NOMO-1 treated with DMSO at 0.1 percent for 48 hours (cell line): Measurements from ENCODE around the gene MRPL20.
"Not testable (repeated sequence)": the region's sequence is repeated elsewhere in the genome, so short reads cannot be mapped to it uniquely, and the experiment has no call there.

ENCODE experiments used
- DNase-seq: peaks from one replicate; lab custom pipeline; 2025; ENCODE audit not compliant: unreplicated experiment; lab: John Stamatoyannopoulos, UW

MRPL20 gene

GRCh38 chr1:1390675-1391074 lies 16.4 kb downstream of the MRPL20 start:
- DNase-seq = no peak

GRCh38 chr1:1388078-1388472 lies 19.0 kb downstream of the MRPL20 start:
- DNase-seq = no peak

DNA sequence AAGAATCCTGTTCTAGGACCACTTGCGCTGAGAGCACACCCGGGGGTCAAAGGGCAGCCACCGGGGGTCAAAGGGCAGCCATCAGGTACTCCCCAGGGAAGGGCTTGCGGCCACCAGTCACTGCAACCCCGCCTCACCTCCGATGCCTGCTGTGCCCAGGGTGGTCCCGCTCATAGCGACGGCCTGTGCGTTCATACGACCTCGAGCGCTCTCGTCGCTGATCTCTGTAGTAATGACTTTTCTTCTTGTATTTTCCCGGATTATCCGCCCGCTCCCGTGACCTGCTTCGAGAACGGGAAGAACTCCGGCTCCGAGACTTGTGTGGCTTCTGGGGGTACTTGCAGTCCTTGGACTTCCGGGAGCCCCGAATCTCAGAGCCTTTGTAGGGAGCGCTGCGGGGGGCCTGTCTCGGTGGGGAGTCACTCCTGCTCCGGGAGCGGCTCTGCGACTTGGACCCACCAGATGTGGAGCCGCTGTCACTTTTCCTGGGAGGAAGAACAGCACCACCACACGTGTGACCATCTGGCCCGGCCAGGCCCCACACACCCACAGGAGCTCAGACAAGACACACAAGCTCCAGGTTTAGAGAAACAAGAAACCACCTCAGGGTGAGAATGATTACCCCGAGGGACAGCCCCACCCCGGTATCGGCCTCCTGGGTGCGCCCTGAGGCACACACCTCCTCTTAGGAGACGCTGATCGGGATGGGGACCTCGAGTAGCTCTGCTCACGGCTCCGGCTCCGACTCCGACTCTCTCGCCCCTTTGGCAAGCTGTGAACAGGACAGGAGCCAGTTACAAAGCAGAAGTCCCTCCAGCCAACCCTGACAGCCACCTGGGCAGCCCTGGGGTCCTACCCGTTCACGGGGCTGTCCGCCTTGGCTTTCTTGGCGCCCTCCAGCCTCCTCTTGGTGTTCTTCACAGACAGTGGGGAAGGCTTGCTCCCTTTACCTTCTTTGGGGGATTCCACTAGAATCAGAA lies 19.7 kb downstream of the MRPL20 start:
- no peak for DNase-seq

DNA sequence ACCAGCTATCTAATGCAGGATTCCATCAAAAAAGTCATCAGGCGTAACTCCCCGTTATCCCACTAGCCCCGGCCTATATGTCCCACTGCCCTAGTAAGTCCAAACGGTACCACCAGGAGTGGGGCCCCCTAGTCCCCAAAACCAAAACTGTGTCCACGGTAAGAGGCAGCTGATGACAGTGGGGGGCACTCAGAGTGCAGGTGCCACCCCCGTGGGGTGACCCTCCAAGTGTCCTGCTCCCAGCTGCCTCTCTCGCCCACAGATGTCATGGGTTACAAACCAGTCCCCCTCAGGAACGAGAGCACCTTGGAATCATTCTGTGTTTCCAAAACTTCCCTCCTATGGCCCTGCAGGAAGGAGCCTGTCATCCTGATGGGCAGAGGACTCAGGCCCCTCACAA lies 21.2 kb downstream of the MRPL20 start:
- no peak for DNase-seq

DNA sequence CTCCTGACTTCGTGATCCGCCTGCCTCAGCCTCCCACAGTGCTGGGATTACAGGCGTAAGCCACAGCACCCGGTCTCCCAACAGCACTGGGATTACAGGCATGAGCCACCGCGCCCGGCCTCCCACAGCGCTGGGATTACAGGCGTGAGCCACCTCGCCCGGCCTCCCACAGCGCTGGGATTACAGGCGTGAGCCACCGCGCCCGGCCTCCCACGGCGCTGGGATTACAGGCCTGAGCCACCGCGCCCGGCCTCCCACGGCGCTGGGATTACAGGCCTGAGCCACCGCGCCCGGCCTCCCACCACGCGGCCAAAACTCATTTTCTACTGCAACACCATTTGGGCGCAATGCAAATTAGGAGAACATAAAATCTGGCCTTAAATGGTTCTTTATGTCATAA lies 21.8 kb downstream of the MRPL20 start:
- not testable (repeated sequence) for DNase-seq

GRCh38 chr1:1381294-1381693 lies 25.8 kb downstream of the MRPL20 start:
- no peak for DNase-seq

DNA sequence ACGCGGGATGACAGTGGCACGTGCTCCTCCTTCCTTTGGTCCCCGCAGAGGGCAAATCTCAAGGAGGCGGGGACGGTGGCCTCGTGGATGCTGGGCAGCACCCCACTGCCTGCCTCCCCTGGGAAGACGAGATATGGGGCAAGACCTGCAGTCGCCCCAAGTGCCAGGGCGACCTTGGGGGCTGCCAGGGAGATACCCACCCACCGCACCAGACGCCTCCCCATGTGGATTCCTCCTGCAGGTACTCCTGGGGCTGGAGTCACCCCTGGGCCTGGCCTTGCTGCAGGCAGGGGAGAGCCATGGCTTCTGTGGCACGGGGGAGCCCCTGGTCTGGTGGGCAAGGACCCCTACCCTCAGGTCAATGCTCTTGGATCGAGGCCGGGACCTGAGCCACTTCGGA lies 26.2 kb downstream of the MRPL20 start:
- no peak for DNase-seq

GRCh38 chr1:1377540-1378205 lies 29.4 kb downstream of the MRPL20 start:
- no peak for DNase-seq

DNA sequence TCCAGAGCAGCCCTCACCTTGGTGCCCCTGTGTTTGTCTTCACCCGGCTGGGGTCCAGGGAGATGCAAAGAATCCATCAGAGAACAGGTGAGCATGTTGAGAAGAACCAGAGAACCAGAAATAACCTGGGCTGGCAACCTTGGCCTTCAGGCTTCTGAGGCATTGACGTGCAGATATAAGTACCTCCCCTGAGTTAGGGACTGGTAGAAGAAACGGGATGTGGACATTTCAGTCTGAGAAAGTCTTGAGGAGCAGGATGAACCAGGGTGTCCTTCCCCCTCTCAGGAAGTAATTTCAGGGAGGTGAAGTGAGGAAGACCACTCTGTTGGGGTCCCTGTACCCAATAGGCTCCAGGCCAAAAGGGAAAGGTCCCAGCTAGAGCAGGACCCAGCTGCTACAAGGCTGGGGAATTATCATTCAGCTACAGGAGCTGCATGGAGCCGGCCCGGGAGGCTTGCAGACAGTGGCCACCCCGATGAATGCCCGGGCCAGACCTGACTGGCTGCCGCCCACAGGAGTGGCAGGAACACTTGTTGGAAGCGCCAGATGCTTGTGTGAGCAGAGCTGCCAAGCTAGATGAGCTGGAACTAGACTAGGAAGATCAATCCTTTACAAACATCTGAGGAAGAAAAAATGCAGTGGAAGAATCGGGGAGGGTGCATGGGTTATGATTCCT lies 30.4 kb downstream of the MRPL20 start:
- no peak for DNase-seq

GRCh38 chr1:1374929-1375662 lies 32.0 kb downstream of the MRPL20 start, which contains the start of gene AURKAIP1:
Gene AURKAIP1 (minus strand): TSS chr1:1375207. CDS start chr1:1374756, 451 bp downstream.
- DNase-seq = peak; percentile 100

DNA sequence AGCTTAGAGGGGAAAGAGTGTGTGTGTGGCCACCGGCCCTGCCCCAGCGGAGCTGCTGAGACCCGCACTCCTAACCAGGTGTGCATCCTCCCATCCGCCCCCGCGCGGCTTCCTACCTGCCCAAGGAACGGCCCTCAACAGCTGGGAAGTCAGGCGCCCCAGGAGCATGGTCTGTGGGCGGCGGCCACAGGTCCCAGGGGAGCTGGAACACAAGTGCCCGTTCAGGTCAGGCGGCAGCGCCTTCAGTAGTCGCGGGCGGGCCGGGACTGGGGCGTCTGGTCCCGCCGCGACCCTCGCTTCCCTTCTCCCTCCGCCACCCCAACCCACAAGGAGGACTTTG lies 32.5 kb downstream of the MRPL20 start:
- DNase-seq = no peak

GRCh38 chr1:1373815-1374588 lies 33.1 kb downstream of the MRPL20 start:
- no peak for DNase-seq

- no peak for DNase-seq
Measured at GRCh38 chr1:1373051-1373814, 33.9 kb downstream of the MRPL20 start.

DNA sequence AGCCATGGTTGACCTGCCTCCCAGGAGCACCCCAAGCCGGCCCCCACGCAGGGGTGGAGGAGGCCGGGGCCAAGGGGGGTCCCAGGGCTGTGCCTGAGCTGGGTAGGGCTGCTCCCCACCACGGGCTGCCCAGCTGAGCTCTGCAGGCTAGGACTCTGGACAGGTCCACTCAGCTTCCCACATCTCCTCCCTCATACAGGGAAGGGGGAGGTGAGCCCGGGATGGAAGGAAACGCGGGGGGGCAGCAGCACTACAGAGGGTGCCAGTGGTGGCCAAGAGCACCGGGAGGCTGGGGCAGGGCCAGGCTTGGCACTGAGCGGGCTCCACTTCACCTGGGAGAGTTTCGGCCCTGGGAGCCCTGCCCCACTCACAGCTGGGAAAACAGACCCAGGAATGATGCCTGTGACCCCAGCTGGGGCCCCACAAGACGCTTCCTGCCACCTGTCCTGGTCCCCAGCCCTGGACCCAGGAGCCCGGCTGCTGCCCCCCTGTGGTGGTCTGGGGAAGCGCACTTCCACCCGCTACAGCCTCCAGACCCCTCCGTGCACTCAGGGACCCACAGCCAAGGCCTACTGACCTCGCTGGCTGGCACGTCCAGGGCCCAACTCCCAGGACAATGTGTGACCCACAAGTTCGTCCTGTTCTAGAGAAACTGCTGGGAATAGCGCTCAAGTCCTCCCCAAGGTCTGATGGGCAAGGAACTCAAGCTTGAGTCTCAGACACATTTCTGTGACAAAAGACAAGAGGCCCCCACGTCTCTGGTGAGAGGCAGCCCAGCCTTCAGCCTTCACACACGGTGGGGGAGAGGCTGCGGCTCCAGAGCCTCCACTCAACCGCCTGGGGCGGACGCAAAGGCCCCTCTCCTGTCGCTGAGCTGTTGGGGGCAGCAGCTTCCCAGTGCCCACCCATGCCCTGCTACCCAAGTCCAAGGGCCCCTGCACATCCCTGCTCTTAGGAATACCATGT lies 35.1 kb downstream of the MRPL20 start:
- peak; percentile 55 for DNase-seq

DNA sequence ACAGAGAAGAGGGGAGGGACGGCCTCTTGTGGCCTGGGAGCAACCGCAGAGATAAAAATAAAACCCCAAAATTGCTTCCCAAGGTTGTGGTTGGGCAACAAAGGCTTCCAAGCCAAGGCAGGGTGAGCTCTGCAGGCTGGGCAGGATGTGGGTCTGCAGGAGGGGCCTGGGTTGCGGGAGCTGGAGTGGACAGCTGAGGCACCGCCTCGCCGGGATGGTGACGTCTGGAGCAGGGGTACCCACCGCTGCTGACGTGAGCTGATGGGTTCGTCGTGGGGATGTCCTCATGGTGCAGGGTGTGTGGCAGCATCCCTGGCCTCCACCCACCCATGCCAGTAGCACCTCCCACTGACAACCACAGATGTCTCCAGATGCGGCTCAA lies 35.7 kb downstream of the MRPL20 start:
- peak; percentile 88 for DNase-seq

DNA sequence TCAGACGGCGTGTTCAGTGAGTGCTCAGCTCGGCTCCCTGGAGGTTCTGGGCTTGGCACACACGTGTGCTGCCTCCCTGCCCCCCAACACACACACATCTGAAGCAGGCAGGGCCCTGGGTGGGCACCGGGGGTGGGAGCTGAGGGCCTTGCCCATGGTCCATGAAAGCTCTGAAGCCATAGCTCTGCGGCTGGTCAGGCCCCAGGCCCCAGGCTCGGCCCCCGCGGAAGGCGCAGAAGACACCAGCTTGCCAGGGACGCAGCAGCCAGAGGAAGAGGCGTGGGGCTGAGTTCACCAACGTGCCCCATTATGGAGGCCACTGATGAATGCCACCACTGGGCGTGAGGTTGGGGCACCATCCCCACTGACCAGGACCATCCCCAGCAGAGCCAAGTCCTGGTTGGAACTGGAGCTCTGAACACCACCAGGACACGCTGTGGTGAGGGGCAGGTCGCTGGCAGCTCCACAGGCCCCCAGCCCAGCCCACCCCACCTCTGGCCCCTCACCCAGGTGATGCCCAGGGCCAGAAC lies 36.3 kb downstream of the MRPL20 start:
- no peak for DNase-seq

- not testable (repeated sequence) for DNase-seq
Measured at GRCh38 chr1:1370094-1370493, 37.0 kb downstream of the MRPL20 start.

DNA sequence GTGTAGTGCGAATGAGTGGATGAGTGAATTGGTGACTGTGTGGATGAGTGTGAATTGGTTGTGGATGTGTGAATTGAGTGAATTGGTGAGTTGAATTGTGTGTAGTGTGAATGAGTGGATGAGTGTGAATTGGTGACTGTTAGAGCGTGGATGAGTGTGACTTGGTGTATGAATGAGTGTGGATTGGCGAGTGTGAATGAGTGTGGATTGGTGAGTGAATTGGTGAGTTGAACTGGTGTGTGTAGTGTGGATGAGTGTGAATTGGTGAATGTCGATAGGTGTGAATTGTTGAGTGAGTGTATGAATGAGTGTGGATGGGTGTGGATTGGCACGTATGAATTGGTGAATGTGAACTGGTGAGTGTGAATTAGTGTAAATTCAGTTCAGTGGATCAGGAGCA lies 39.8 kb downstream of the MRPL20 start:
- DNase-seq = no peak
